Activated T-cell treated with anti-CD3 and anti-CD28 coated beads, Interleukin-2, amount 50 U/mL, for 72 hours (primary cell): ENCODE data around the gene CSRP2. TPM values are rescaled to one million over a fixed set of nuclear protein-coding genes. Genes with fewer than 3 reads are reported as not detected.

Experiments
- ATAC-seq, 2 donors: fragments of 150-1000 bp; cut with Tn5 transposase; replicated peaks in 1 of 2; 2 replicates each; pipeline ENCODE4 v1.10.0; 2021; ENCODE audit warnings: moderate library complexity in 2 of 2, mild to moderate bottlenecking in 1 of 2
- DNase-seq, 2 donors: peaks; one replicate each; pipeline ENCODE4 v3.0.0; 2021 to 2022; ENCODE audit warnings: mixed read lengths in 1 of 2
- H3K27ac Mint-ChIP-seq: one replicate; pipeline ENCODE4 v1.8.0; 2022; ENCODE audit warnings: mild to moderate bottlenecking, moderate library complexity, mixed read lengths
- H3K27me3 Mint-ChIP-seq: one replicate; pipeline ENCODE4 v1.8.0; 2022; ENCODE audit warnings: low read depth, mixed read lengths
- H3K36me3 Mint-ChIP-seq, 2 donors: one replicate each; pipeline ENCODE4 v1.8.0; 2022; ENCODE audit warnings: mixed read lengths in 2 of 2, mild to moderate bottlenecking in 1 of 2; ENCODE audit not compliant: insufficient read depth in 2 of 2
- H3K4me1 Mint-ChIP-seq: one replicate; pipeline ENCODE4 v1.8.0; 2022; ENCODE audit warnings: low read depth, mixed read lengths
- H3K4me3 Mint-ChIP-seq, 2 donors: one replicate each; pipeline ENCODE4 v1.8.0; 2022; ENCODE audit warnings: mild to moderate bottlenecking in 2 of 2, mixed read lengths in 2 of 2, moderate library complexity in 2 of 2
- H3K9me3 Mint-ChIP-seq, 2 donors: one replicate each; pipeline ENCODE4 v1.8.0; 2022; ENCODE audit warnings: mixed read lengths in 2 of 2
- total RNA-seq, 2 donors: library from RNA; stranded (reverse); gene quantifications; one replicate each; pipeline ENCODE4 v1.2.3, GENCODE V29; 2022

Gene CSRP2
- total RNA-seq, 2 donors from 2014 or later: 0.65 to 3.3 TPM

DNA sequence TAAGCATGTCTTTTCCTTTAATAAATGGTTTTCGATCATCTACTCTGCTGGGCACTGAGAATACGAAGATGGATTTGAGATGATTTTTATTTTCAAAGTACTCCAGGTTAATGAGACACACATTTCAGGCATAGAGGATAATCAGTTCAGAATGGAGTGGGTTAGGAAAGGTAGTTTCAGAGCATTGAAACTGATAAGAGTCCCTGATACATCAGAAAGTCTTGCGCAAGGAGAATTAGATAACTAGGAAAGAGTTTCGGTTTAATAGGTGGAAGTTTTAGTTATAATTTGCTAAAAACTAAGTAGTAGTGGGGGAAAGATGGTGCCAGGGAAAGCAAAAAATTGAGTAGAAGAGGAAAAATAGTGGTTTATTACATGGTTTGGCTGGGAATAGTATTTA is 64.8 kb downstream of the CSRP2 start:
- Mint-ChIP-seq H3K9me3 (no peaks in the 10 kb centered on the region), H3K27ac (peak overlapping the region; percentile 22), H3K4me3 (no peak overlapping the region), H3K36me3 (peaks cover 0 to 4% of the 10 kb centered on the region in 2 donors), H3K4me1 (no peaks in the 10 kb centered on the region), H3K27me3 (no peaks in the 10 kb centered on the region)
- no peak for DNase-seq
- ATAC-seq: no peak

GRCh38 chr12:76813265-76813664 is 65.6 kb downstream of the CSRP2 start:
- H3K4me1 Mint-ChIP-seq: no peaks in the 10 kb centered on the region
- DNase-seq (no peak), ATAC-seq (no peak)
- H3K27me3 Mint-ChIP-seq: no peaks in the 10 kb centered on the region
- H3K4me3 Mint-ChIP-seq: no peak overlapping the region
- H3K27ac Mint-ChIP-seq: peak overlapping the region; percentile 60
- H3K9me3 Mint-ChIP-seq: no peaks in the 10 kb centered on the region
- H3K36me3 Mint-ChIP-seq: peaks cover 0 to 4% of the 10 kb centered on the region in 2 donors

GRCh38 chr12:76811976-76812375 is 66.8 kb downstream of the CSRP2 start:
- H3K4me1 Mint-ChIP-seq: no peaks in the 10 kb centered on the region

GRCh38 chr12:76810671-76811419 is 68.0 kb downstream of the CSRP2 start:
- ATAC-seq: no peak
- Mint-ChIP-seq H3K4me1 (no peaks in the 10 kb centered on the region), H3K36me3 (peaks cover 0 to 4% of the 10 kb centered on the region in 2 donors), H3K27me3 (no peaks in the 10 kb centered on the region), H3K9me3 (no peaks in the 10 kb centered on the region), H3K4me3 (no peak overlapping the region), H3K27ac (no peak overlapping the region)
- DNase-seq: no peak

More at GRCh38 chr12:76811976-76812375, 66.8 kb downstream of the CSRP2 start:
- H3K27ac Mint-ChIP-seq: no peak overlapping the region
- ATAC-seq (no peak), DNase-seq (no peak)
- H3K36me3 Mint-ChIP-seq: peaks cover 0 to 4% of the 10 kb centered on the region in 2 donors
- H3K9me3 Mint-ChIP-seq: no peaks in the 10 kb centered on the region
- no peaks in the 10 kb centered on the region for H3K27me3 Mint-ChIP-seq
- no peak overlapping the region for H3K4me3 Mint-ChIP-seq

Other genes starting within 250 kb of the CSRP2 start
- 10 to 100 TPM; 26.0 to 28.7 TPM for gene ZDHHC17, start 114.9 kb downstream of the CSRP2 start, total RNA-seq
- 1 to 10 TPM; 4.9 to 5.7 TPM for gene E2F7, start 186.6 kb upstream of the CSRP2 start, total RNA-seq